Measurements from ENCODE around the gene LEFTY2.
"Not testable (repeated sequence)": the region's sequence is repeated elsewhere in the genome, so short reads cannot be mapped to it uniquely, and the experiment has no call there.

Gene LEFTY2

DNA sequence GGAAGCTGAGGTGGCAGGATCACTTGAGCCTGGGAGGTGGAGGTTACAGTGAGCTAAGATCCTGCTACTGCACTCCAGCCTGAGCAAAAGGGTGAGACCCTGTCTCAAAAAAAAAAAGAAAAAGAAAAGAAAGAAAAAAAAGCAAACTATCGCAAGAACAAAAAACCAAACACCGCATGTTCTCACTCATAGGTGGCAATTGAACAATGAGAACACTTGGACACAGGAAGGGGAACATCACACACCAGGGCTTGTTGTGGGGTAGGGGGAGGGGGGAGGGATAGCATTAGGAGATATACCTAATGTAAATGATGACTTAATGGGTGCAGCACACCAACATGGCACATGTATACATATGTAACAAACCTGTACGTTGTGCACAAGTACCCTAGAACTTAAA lies 11.6 kb downstream of the LEFTY2 start:
- not testable (repeated sequence) for DNase-seq (ENCODE audit: low spot score)

DNA sequence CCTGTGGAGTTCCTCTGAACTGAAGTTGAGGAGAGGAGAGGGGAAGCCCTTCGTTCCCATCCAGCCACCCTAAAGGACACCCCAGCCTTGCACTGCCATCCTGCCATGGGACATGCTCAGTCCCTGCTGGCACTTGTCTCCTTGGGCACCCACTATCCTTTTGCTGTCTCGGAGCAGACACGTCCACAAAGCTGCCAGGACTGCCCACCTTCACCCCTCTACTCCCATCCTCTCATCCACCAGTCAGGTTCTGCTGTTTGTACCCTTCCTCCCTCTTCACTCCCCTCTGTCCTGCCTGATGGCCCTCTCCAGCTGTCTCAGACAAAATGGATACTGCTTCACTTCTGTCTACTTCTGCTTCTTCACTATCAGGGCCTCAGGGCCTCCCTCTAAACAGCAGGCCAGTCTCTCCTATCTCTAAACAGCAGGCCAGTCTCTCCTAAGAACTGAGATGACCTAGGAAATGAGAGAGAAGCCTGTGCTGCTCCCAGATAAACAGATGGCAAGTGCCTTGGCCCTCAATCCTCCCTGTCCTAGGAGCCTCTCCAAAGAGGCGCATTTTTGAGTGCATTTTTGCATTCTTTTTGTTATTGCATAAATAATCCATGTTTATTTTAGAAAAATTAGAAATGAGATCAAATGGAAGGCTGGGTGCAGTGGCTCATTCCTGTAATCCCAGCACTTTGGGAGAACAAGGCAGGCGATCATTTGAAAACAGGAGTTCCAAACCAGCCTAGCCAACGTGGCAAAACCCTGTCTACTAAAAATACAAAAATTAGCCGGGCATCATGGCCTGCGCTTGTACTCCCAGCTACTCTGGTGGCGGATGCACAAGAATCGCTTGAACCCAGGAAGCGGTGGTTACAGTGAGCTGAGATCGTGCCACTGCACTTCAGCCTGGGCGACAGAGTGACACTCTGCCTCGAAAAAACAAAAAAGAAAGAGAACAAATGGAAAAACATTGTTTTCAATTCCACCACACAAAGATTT lies 12.5 kb downstream of the LEFTY2 start:
- no peak for DNase-seq (ENCODE audit: low spot score)

DNA sequence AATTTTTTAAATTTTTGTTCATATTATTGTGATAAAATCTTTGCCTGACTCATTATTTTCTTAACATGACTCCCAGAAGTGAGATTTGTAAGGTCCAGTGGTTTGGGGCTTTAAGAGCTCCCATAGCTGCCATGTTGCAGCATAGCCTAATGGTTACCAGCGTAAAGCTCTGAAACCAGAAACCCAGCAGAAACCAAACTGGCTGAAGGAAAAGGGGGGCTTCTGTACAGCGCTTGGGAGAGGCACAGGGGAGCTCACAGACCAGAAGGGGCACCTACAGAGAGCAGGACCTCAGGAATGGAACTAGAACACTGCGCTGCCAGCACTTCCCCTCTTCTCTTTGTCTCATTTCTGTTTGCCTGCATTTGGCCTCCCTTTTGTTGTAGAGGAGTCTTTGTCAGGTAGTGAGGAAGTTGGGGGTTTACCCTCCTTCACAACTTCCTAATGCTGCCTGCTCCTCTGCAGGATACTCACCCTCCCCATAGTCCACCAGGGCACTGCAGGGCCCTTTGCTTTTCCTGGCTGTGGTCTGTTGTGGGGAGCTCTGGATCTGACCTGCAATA lies 14.4 kb downstream of the LEFTY2 start:
- DNase-seq (ENCODE audit: low spot score), result no peak

DNA sequence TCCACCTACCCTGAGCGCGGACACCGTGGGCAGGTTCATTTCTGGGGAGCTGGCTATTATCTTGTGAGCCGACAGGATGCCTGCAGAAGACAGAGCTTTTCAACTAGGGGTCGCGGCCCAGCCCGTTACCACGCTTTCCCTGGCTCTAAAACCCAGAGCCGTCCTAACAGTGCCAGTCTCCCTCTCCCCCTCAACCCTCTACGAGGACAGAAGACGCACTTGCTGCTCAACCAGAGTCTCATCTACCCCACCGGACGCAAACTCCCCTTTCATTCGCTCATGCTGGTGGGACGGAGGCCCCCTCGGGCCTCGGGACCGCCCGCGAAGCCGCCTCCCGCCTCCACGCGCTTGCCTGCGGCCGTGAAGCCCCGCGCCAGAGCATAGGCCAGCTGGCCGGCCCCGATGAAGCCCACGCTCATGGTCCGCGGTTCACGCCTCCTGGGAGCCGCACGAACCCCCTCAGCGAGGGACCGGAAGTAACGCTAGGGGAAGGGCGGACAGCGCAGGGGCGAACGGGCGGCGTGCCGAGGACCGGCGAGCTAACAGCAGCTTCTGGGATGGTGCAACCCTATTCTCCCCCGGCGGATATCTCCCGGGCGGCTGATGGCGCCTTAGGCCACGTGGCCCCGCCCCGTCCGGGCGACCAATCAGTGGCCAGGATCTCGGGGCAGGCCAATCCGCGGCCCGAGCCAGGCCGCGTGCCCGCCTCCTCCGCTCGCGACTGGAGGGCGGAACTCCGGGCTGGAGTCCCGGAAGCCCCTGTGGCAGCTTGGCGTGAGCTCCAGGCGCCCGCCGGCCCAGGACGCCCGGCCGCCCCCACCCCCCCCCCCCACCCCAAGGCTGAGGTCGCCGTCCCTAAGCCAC lies 17.1 kb downstream of the LEFTY2 start, which contains the start of gene PYCR2:
PYCR2 (minus strand) TSS at position 559 of the 864 bp plus-strand sequence; CDS start at position 419, 140 bp downstream.
- peak; percentile 100 for DNase-seq (ENCODE audit: low spot score)

DNA sequence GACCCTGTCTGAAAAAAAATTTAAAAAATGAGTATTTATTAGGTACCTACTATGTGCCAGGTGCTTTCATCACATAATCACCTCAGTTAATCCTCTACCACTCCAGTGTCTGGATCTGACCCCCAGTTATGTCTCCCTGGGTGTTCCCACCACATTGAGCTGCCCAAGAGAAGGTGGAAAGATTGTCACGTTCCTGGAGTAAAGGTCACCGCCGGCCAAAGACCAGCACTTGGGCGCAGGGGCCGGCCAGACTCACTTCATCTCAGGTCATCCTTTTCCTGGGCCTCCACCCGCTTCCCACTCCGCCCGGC lies 17.7 kb downstream of the LEFTY2 start:
- peak; percentile 46 for DNase-seq (ENCODE audit: low spot score)

DNA sequence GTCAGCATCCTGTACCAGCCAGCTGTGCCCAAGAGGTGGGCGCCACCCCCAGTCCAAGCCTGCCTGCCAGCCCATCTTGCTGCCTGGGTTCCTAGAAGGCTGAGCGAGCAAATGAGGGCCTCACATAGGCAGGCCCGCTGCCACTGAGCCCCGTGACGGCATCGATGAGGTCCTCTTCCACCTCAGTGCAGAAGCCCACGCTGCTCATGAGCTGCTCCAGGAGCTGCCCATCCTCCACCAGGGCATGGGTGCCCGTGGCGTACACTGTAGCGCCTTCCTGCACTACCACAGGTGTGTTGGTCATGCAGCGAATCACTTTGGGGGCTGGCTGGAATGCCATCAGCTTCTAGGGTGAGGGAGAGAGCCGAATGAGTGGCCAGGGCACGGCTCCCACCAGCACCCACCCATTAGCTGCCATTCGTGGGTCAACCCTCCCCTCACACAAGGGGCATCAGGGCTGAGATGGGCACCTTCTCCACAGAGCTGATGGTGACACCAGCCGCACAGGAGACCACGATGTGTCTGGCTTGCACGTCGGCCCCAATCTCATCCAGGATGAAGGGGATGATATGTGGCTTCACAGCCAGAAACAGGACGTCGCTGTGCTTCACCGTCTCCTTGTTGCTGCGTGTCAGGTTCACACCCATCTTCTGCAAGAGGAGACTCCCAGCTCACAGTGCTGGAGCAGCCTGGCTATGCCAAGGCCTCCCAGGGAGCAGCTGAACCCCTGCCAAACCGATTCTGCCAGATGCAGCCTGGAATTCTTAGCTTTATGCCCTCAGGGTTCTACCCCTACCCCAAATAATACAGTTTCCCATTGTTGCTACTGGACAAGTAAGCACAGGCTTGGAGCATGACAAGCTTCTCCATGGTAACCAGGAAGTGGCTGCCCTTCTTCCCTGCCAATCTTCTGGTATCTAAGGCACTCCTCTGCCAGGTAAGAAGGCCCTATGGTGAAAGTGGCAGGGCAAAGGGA lies 19.0 kb downstream of the LEFTY2 start:
- no peak for DNase-seq (ENCODE audit: low spot score)

DNA sequence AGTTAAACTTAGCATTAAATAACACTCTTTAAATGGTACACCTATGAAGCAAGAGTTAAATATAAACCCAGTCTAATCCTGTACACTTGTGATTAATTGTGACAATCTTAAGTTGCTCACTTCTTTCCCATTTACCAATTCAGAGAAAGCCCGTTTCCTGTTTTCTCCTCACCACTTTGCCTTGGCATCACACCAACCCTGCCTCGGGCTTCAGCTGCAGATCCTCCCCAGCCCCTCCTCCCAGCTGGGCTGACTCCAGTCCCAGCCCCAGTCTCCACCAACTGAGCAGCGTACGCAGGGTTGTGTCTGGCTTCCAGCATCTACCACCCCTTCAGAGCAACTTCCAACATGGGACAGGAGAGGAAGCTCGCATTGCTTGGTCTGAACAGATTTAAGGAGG lies 21.1 kb downstream of the LEFTY2 start:
- DNase-seq (ENCODE audit: low spot score), result peak; percentile 70

DNA sequence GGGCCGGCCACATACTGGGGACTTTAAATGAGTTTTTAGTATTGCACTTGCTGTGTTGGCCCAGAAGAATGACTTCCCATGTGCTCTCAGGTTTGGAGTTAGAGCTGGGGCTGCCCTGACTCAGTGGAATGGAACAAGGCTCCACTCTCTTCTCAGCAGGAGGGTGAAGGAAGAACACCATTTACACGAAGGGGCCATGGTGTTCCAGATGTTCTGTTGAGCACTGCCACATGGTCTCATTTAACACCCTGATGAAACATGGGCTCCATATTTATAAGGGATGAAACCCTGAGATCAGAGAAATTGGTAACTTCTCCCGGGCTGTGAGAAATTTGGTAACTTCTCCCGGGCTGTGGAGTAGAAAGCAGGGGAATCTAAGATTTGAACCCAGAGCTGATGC lies 22.7 kb downstream of the LEFTY2 start:
- DNase-seq (ENCODE audit: low spot score), result no peak

DNA sequence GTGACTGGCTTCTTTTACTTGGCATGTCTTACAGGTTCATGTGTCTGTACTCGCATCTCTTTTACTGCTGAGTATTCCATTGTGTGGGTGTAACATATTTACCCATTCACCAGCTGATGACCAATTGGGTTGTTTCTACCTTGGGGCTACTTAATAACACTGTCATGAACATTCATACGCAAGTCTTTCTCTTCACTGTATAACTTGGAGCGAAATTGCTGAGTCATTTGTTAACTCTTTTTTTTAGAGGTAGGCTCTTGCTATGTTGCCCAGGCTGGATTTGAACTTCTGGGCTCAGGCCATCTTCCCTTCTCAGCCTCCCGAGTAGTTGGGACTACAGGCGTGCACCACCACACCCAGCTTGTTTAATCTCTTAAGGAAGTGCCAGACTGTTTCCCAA lies 23.5 kb downstream of the LEFTY2 start:
- DNase-seq (ENCODE audit: low spot score), result no peak

DNA sequence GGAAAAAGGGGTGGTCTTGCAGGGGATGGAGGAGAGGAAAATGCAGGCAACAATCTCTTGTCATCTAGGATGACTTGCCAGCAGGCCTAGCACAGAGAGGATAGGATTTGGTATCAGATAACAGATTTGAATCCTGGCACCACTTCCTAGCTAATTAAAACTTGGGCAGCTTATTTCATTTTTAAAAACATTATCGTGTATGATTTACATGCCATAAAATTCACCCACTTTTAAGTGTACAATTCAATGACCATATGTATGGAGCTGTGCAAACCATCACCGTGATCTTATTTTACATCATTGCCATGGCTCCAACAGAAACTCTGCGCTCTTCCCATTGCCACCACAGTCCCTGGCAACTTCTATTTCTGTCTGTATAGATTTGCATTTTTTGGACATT lies 23.9 kb downstream of the LEFTY2 start:
- no peak for DNase-seq (ENCODE audit: low spot score)

DNA sequence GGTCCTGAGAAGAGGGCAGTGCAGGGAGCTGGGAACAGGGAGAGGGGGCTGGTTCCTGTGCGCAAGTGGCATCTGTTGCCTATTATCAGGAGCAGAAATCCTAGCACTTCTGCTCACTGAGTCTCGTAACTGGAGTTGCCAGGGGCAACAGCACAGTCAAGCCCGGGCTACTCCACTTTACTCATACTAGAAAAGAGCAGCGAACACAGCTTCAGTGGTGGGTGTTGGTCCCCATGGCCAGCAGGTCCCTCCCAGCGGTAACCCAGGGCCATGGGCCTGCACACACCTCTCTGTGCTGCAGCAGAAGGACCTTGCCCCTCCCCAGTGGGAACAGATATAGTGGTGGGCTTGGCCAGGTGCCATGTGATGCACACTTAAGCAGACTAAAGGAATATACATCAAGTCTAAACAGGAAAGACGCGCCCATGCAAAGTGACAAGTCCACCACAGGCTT lies 25.5 kb downstream of the LEFTY2 start:
- no peak for DNase-seq (ENCODE audit: low spot score)

DNA sequence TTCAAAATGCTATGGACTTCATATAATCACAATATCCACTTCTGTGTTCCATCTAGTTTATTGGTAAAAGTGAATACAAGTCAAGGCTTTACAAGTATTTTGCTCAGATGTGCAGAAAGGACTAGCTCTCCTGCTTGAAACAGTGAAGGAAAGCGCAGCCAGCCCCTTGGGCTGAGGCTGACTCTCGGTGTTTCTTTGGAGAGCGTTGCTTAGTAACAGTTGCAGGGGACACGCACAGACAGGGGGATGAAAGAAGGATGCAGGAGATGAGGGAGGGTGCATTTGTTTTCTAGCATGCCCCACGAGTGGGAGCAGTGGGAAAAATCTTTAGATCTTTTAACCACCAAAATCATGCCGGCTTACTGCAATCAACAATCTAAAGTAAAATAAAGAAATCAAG lies 26.1 kb downstream of the LEFTY2 start:
- DNase-seq (ENCODE audit: low spot score), result no peak

DNA sequence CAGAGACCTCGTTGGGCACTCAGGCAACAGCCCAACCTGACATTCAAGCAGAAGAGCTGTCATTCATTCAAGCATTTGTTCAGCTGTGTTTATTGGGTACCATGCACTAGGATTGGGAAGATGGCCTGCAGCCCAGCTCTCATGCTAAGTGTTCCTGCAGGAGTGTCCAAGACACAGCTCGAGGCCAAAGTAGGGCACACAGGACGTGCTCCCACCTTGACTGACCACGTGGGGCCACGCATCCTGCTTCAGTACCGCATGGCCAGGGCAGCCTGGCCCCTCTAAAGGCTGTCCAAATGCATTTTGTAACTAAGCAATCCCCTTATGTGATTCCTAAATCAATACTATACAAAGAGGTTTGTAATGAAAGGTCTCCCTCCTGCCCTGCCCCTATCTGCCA lies 26.6 kb downstream of the LEFTY2 start:
- DNase-seq (ENCODE audit: low spot score), result no peak

DNA sequence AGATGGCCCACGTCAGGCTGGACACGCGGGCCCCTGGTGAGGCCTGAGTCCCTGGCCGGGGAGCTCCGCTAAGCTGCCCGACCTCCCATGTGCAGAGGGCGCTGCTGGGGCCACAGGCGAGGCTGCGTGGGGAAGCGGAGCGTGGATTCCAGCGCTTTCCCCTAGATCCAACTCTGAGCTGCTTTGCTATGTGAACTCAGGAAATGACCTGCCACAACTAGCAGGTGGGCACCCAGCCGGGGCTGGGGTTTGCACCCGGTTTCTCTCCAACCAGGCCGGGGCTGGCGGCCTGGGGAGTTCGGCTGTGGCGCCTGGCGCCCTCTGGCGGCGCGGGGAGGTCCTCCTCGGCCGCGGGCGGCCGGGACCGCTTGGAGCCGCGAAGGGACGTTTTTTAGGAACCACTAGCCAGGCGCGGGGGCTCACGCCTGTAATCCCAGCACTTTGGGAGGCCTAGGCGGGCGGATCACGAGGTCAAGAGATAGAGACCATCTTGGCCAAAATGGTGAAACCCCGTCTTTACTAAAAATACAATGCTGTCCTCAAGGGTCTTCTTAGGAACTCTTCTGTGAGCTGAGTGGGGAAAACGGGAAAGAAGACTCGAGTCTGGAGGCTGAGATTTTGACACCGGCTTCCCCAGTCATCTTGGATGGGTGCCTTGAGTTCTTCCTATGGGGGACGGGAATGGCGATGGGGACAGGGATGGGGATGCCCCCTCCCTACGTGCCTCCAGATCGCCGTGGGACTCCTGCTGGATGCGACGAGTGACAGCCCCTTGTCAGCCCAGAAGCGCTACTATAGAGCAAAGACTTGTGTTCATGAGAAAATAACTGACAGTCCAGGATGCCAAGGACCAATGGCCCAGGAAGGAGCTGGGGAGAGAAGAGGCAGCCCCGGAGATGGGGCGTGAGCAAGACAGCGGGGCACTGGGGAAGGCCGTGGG lies 29.6 kb downstream of the LEFTY2 start:
- peak; percentile 85 for DNase-seq (ENCODE audit: low spot score)

DNA sequence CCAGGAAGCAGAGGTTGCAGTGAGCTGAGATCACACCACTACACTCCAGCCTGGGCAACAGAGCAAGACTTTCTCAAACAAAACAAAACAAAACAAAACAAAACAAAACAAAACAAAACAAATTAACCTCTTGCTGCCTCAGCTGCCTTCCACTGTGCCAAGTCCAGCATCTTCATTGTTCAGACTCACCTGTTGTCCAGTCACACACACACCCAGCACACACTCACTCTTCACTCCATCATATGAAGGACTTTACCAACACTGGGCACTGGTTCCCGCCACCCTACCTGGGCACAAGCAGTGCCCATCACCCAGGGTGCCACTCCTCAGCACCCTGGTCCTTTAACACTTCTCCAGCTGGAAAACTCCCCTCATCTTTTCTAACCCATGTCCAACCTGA lies 31.5 kb downstream of the LEFTY2 start:
- no peak for DNase-seq (ENCODE audit: low spot score)

DNA sequence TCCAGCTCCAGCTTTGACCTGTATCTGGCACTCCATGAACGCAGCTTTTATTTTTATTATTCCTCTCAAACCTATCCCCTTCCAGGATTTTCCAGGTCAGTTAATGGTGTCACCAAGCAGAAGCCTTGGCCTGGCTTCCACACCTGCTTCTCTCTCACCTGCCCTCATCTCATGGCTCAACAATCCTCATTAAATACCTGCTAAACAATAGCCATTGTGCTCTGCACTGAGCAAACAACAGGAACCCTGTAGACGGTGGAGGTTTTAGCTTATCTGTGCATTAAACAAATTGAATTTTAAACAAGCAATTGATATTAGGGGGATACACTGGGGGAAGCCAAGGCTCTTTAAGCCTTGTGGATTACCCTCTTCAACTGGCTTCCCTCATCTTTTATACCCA lies 32.2 kb downstream of the LEFTY2 start:
- no peak for DNase-seq (ENCODE audit: low spot score)

DNA sequence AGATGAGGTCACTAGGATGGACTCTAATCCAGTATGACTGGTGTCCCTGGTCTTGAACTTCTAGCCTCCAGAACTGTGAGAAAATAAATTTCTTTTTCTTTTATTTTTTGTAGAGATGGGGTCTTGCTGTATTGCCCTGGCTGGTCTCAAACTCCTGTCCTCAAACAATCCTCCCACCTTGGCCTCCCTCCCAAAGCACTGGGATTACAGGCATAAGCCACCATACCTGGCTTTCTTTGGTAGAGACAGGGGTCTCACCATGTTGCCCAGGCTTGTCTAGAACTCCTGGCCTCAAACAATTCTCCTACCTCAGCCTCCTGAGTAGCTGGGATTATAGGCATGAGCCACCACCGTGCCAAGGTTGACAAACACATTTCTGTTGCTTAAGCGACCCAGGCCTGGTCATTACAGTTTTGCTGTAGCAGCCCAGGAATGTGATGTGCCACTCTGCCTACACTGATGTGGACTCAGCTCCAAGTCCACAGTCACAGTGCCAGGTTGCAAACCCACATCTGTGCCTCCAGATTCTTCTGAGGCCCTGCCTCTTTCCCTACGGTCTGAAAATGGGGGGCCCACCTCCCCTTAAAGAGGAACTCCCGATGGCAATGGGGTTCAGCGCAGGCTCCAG lies 32.9 kb downstream of the LEFTY2 start:
- no peak for DNase-seq (ENCODE audit: low spot score)

DNA sequence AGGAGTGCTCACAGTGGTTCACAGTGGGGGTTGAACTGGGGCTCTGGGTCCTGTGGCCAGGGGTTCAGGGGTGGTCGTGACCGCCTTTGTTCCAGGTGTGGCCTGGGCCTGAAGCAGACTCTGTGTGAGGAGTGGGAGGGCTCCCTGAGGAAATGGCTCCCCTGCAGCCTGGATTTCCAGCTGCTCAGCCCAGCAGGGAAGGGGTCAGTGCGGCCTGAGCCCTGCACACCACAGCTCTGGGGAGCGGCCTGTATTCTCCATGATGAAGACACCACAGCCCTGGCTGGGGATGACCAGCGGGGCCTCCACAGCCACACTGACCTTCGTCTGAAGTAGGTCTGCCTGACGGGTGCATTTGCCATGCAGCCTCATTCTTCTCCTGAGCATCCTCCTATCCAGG lies 33.7 kb downstream of the LEFTY2 start:
- DNase-seq (ENCODE audit: low spot score), result no peak

DNA sequence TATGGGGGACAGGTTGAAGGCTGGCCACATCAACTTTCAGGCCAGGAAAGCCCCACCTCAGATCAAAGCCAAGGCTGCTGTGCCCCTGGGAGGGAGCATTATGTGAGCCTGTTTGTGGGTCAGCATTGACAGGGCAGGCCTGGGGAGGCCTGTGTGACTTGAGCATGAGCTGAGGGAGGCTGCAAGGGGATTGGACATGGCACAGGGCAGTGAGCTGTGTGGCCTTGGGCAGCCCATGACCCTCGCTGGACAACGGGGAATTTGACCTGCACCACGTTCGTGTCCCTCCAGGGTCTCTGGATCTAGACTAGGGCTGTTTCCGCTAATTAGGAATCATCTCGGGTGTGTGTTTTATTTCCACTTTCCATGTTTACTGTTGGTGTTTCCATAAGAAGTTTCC lies 34.6 kb downstream of the LEFTY2 start:
- DNase-seq (ENCODE audit: low spot score), result no peak

DNA sequence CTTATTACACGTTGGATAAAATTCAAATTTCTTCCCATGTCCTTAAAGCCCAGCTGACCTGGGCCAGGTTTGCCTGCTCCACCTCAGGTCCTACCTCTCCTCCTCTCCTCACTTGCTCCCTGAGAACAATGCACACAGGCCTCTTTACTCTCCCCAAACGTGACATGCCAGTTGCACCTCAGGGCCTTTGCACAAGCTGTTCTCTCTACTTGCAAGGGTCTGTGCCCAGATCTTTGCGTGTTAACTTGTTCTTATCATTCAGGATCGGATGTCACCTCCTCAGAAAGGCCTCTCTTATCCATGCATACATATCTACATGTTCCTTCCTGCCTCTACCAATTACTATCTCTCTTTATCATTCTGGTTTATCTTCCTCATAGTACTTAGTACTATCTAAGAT lies 37.4 kb downstream of the LEFTY2 start:
- no peak for DNase-seq (ENCODE audit: low spot score)
